ENCODE results near the gene NKAIN2.

NKAIN2 gene

DNA sequence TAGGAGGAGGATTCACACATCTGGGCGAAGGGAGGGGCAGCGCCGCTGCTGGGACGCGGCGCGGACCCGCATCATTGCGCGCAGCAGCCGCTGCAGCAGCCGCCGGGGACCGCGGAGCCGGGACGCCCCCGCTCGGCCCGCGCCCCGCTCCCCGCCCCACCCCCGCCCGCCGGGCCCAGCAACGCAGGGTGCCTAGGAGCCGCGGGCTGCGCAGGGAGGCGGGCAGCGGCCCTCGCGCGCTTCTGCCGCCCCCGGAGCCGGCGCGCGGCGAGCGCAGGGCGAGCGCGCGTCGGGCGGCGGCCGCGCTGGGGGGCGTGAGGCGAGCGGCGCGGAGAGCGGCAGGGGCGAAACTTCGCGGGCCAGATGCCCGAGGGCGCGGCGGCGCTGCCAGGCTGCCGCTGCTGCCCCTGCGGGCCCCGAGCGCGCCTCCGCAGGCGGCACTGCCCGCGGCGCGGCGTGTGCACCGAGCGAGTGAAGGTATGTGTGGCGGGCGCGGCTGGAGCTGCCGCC lies at the start of gene NKAIN2:
NKAIN2 (plus strand) TSS at position 362 of the 510 bp plus-strand sequence.
- DNase-seq, result no peak

DNA sequence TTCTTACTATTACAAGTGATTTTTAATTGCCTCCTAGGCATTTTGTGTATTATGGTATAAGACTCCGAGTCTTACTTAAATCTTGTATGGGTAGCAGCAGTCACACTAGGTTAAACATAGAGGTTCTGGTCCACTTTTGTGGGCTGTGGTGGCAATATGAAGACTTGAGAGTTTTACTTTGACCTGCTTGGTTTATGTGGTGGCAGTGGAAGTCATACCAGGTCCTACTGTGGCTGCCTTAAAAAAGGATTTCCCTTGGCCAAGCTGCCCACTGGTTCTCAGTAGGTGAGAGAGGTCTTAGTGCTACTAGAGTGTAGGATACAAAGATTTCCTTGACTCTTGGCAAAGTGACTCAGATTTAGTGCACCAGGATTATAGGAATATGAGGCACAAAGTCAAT lies 44.2 kb upstream of the NKAIN2 start:
- DNase-seq, result no peak

GRCh38 chr6:123763904-123764303 lies 39.8 kb upstream of the NKAIN2 start:
- DNase-seq, result no peak

- no peak for DNase-seq
Observed at GRCh38 chr6:123764722-123765121, 38.9 kb upstream of the NKAIN2 start.

DNA sequence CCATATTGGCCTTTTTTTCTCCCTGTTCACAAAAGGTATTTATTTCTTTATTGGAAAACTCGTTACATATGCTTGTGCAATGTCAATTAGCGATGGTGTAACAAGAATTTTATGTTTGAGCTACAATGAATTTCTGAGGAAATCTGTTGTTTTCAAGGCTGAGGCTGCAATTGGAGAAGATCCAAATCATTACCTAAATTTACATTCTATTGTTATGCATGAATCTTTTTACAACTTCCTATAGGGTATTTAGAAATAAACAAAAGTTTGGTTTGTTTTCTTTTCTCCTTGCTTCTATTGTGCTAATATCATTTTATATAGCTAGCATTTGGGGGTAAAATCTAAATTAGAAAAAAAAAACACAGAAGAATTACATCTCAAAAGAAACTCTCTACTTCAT lies 34.7 kb upstream of the NKAIN2 start:
- DNase-seq, result no peak

GRCh38 chr6:123769431-123769830 lies 34.2 kb upstream of the NKAIN2 start:
- no peak for DNase-seq

GRCh38 chr6:123770247-123770949 lies 33.3 kb upstream of the NKAIN2 start:
- DNase-seq, result no peak

- no peak for DNase-seq
Observed at GRCh38 chr6:123771126-123771525, 32.5 kb upstream of the NKAIN2 start.

DNA sequence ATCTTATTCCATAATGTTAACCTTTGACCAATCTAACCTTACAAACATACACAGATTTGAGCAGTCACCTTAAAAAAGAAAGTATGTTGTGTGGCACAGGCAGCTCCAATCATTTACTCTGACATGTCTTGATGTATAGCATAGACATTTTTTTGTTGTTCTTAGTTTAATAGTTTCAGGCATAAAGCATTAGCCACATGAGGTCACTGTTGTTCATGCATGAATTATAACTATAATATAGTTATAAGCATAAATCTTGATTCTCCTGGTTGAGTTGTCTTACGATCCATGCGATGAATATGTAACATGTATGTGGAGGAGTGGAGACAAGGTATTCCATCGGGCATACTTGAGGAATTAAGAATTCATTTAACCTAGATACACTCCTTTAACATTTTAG lies 26.1 kb upstream of the NKAIN2 start:
- DNase-seq, result peak; percentile 7

DNA sequence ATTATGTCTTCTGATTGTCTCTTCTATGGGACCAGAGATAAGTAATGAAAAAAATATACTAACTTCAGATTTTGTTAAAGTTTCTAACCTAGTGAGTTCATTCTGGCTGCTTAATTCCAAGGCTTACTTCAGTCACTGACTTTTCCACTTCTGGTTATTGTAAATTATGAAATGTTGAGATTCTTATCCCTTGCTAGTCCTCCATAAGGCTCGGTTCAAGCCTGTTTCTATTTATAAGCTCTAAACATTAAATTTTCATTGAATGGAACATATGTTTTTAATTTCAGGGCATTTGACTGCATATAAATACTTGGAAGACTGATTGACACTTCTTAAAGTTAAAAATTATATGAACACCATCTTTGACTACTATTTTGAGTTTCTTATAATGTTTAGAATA lies 23.6 kb upstream of the NKAIN2 start:
- no peak for DNase-seq

- DNase-seq, result no peak
Observed at GRCh38 chr6:123784330-123784729, 19.3 kb upstream of the NKAIN2 start.

- no peak for DNase-seq
Observed at GRCh38 chr6:123785039-123785438, 18.6 kb upstream of the NKAIN2 start.

DNA sequence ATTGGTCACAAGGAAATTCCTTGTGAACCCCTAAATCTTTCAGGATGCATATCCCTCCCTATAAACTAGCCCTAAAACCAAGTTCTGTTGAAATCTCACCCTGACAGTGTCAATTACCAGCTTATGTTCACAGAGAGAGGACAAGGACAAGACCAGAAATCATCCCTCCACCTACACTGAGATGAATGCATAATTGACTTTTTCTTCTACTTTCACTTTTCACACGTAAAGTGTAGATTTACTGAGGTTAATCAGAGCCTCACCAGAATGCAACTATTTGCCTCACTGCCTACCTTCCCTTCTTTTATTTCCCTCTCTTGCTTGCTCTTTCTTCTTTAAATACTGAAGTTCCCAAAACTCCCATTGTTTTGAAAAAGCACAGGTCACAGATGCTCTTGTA lies 15.3 kb upstream of the NKAIN2 start:
- DNase-seq, result no peak

GRCh38 chr6:123794190-123794589 lies 9.5 kb upstream of the NKAIN2 start:
- no peak for DNase-seq

GRCh38 chr6:123794799-123795198 lies 8.9 kb upstream of the NKAIN2 start:
- no peak for DNase-seq

DNA sequence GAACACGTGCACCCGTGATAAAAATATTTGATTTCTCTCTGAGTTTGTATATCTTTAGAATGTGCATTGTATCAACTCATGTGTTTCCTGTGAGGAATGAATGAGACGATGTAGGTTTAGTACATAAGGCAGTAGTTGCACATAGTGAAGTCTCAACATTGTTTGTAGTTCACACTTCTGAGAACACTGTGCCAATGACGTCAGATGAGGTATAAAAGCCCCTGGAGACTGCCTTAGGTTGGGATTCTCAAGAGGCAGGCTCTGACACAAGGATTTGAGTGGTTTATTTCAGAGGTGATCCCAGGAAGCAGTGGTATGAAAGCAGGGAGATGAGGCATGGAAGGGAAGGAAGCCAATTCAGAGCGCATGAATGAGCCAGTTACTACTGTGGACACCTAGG lies 2.6 kb upstream of the NKAIN2 start:
- no peak for DNase-seq

DNA sequence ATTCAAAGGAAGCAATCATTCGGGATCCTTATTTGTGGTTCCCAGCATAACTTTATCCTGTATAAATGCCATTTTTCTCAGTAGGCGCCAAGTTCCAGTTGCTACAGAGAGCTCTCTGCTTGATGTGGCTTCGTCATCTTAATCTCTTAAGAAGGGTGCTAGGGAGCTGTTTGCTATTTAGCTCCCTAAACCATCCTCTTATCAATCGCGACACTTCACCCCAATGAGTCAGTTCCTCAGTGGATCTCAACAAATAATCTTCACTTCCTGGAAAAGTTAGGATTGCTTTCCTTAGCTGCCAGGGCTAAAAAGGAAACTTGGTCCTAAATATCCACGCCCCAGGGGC lies 1.3 kb upstream of the NKAIN2 start:
- no peak for DNase-seq

- peak; percentile 68 for DNase-seq
Observed at GRCh38 chr6:123802697-123803503, 765 bp upstream of the NKAIN2 start.

- peak; percentile 39 for DNase-seq
Observed at GRCh38 chr6:123804014-123804786, 535 bp downstream of the NKAIN2 start.

GRCh38 chr6:123804787-123805540 lies 1.3 kb downstream of the NKAIN2 start:
- no peak for DNase-seq

- no peak for DNase-seq
Observed at GRCh38 chr6:123805921-123806320, 2.3 kb downstream of the NKAIN2 start.

DNA sequence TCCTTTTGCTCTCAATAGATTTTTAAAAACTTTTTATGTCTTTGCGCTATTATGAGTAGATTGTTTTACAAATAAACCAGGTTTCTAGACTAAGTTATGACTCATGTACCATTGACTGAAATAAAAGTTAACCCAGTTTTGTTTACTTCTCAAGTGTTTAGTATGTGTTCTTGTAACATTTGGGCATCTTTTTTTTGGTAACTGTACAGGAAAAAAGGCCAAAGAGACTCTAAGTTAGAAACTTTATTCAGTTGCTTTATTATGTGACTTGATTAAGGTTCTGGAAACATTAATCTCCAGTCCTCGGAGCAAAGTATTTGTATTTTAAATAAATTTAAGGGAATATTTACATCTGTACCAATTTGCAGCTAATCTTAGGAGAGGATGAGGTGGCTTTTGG lies 2.9 kb downstream of the NKAIN2 start:
- DNase-seq, result no peak

- DNase-seq, result no peak
Observed at GRCh38 chr6:123808556-123808955, 4.9 kb downstream of the NKAIN2 start.

All from NCI-H2227 treated with DMSO at 0.1 percent for 48 hours (cell line).